RWPE2 (cell line): ENCODE measurements around the gene OR51A2.

Source experiments
- ATAC-seq: fragments of 200-7000 bp; cut with Tn5 transposase; 3 replicates; pipeline ENCODE4 v1.9.1; 2021; ENCODE audit warnings: low read depth
- DNase-seq: peaks from one replicate; pipeline ENCODE4 v3.0.0-alpha.2; 2020; ENCODE audit warnings: low spot score
- H3K27ac ChIP-seq: fragments of 450-650 bp; 2 replicates; pipeline ENCODE4 v1.5.1; 2017; ENCODE audit warnings: mild to moderate bottlenecking; ENCODE audit not compliant: poor library complexity, severe bottlenecking
- H3K27me3 ChIP-seq: fragments of 250-450 bp; sonication (Bioruptor Pico); 2 replicates; pipeline ENCODE4 v1.5.1; 2021; ENCODE audit warnings: mild to moderate bottlenecking, moderate library complexity; ENCODE audit not compliant: insufficient read depth, poor library complexity, severe bottlenecking
- H3K36me3 ChIP-seq: fragments of 250-450 bp; sonication (Bioruptor Pico); 2 replicates; pipeline ENCODE4 v1.5.1; 2020; ENCODE audit warnings: low read depth, mild to moderate bottlenecking, moderate library complexity
- H3K4me1 ChIP-seq: fragments of 250-450 bp; sonication (Bioruptor Pico); 2 replicates; pipeline ENCODE4 v1.5.1; 2021; ENCODE audit warnings: mild to moderate bottlenecking, moderate library complexity; ENCODE audit not compliant: insufficient read depth, poor library complexity, severe bottlenecking
- H3K4me3 ChIP-seq: fragments of 250-450 bp; sonication (Bioruptor Pico); 2 replicates; pipeline ENCODE4 v1.5.1; 2021; ENCODE audit warnings: mild to moderate bottlenecking, moderate library complexity; ENCODE audit not compliant: severe bottlenecking
- H3K9me3 ChIP-seq: fragments of 250-450 bp; sonication (Bioruptor Pico); 2 replicates; pipeline ENCODE4 v1.5.1; 2021; ENCODE audit warnings: mild to moderate bottlenecking, moderate library complexity; ENCODE audit not compliant: severe bottlenecking
- CTCF ChIP-seq: fragments of 450-650 bp; IDR thresholded peaks from one replicate; pipeline ENCODE4 v1.5.1; 2017; ENCODE audit warnings: mild to moderate bottlenecking, moderate library complexity; ENCODE audit not compliant: poor library complexity, severe bottlenecking

Gene OR51A2

DNA sequence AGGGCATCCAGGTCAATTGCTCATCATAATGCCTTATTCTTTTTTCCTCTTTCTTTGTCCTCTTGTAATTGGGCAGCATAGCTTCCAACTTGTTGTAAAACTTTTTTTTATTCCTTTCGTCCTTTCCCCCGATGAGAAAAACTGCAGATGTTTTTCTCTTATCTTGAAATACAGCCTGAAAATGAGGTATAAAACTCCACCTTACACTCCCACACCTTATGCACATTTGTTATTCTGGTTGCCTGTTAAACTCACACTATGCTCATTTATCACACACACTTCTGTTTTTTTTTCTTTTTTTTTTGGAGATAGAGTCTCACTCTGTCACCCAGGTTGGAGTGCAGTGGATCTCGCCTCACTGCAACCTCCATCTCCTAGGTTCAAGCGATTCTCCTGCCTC lies 1.9 kb upstream of the OR51A2 start:
- TF ChIP-seq CTCF: no peak
- Histone ChIP-seq H3K36me3 (no peaks in the 10 kb centered on the region), H3K27me3 (no peaks in the 10 kb centered on the region), H3K9me3 (no peaks in the 10 kb centered on the region), H3K4me3 (no peak overlapping the region), H3K27ac (no peak overlapping the region), H3K4me1 (no peaks in the 10 kb centered on the region)
- DNase-seq: no peak
- ATAC-seq: no peak

DNA sequence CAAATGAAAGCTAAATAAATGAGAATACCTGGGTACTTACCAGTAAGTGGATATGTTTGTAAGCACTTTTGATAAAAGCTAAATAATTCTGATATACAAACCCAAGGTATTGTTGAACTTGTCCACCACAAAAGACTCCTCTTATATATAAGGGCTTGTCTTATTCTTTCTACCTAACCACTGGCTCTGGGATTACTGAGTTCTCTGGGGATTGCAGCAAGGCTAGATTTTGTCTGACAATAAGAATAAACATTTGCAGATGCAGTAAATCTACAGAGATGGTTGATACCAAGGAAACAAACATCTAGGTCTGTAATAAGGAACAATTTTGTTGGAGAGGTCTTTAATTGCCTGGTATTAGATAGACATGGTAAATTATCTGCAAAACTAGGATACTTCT lies 8.0 kb downstream of the OR51A2 start, which contains the start of gene OR51A4:
Gene OR51A4, minus strand, starts transcription at position 101 of the 400 bp plus-strand sequence. CDS start 505 bp downstream, outside the sequence.
- ATAC-seq: no peak

DNA sequence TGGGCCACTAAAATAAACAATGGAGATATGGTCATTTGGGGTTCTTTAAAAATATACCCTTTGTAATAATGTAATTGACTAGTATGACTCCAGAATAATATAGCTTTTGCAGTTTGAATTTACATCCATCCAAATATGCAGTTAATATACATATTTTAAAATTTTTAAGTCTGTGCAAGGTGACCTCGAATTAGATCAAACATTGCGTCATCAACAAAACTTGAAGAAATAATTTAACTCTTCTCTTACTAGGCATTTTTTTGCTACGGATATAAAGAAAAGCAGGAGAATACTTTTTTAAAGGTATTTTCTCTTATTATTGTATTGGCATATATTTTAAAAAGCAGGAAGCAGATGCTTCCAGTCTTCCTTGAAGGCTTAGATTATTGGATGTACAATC lies 18.8 kb downstream of the OR51A2 start:
- peaks cover 4% of the 10 kb centered on the region for H3K27me3 ChIP-seq
- DNase-seq: no peak
- no peak for ATAC-seq
- no peaks in the 10 kb centered on the region for H3K9me3 ChIP-seq
- H3K27ac ChIP-seq: no peak overlapping the region
- no peak for TF ChIP-seq CTCF
- no peaks in the 10 kb centered on the region for H3K4me1 ChIP-seq
- no peaks in the 10 kb centered on the region for H3K36me3 ChIP-seq
- H3K4me3 ChIP-seq: no peak overlapping the region

More for the DNA sequence above, 8.0 kb downstream of the OR51A2 start, which contains the start of gene OR51A4:
- no peak for TF ChIP-seq CTCF
- no peaks in the 10 kb centered on the region for H3K27me3 ChIP-seq
- H3K9me3 ChIP-seq: no peaks in the 10 kb centered on the region
- H3K36me3 ChIP-seq: no peaks in the 10 kb centered on the region
- H3K4me1 ChIP-seq: no peaks in the 10 kb centered on the region
- DNase-seq: no peak
- H3K27ac ChIP-seq: no peak within 1 kb of the TSS
- no peak within 1 kb of the TSS for H3K4me3 ChIP-seq

GRCh38 chr11:4932751-4933150 lies 22.8 kb downstream of the OR51A2 start:
- H3K4me1 ChIP-seq: no peaks in the 10 kb centered on the region
- no peak for TF ChIP-seq CTCF
- no peaks in the 10 kb centered on the region for H3K9me3 ChIP-seq
- no peaks in the 10 kb centered on the region for H3K36me3 ChIP-seq
- ATAC-seq (no peak), DNase-seq (no peak)
- no peak overlapping the region for H3K4me3 ChIP-seq
- H3K27me3 ChIP-seq: no peaks in the 10 kb centered on the region
- no peak overlapping the region for H3K27ac ChIP-seq

DNA sequence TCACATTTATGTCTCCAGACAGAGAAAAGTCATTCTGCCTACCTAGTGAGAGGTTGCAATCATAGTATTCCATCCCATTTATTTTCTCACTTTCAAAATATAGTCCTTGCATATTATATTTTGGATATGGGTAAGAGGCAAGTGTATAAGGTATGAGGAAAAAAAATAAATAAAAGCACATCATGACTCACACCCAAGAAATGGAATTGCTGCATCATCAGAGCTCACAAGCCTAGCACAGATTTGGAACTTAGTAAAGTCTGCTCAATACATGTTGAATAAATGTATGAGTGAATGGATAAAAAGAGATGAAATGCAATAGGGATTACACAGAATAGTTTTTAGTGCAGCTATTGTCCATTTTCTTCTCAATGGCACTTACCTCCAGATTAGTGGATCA lies 28.9 kb downstream of the OR51A2 start:
- DNase-seq: no peak
- H3K9me3 ChIP-seq: no peaks in the 10 kb centered on the region
- no peak for ATAC-seq
- H3K4me3 ChIP-seq: no peak overlapping the region
- no peak overlapping the region for H3K27ac ChIP-seq
- no peak for TF ChIP-seq CTCF
- H3K36me3 ChIP-seq: no peaks in the 10 kb centered on the region
- no peaks in the 10 kb centered on the region for H3K27me3 ChIP-seq
- no peaks in the 10 kb centered on the region for H3K4me1 ChIP-seq
